IMR-90 (cell line): ENCODE results near the gene GNAI2. TPM values are rescaled to one million over a fixed set of nuclear protein-coding genes. Genes with fewer than 3 reads are reported as not detected.

Experiments used
- ATAC-seq: fragments of 200-7000 bp; cut with Tn5 transposase; 2 replicates; pipeline ENCODE4 v1.9.1; 2020; ENCODE audit warnings: low read depth, mild to moderate bottlenecking, moderate library complexity
- BruUV-seq: library from RNA; stranded (reverse); fragments of 400-500 nt; replicated peaks from 2 replicates; lab custom pipeline; 2021; lab: Mats Ljungman, UMichigan
- CTCF ChIA-PET: fragments of 300-600 bp; formaldehyde crosslinking; extraction: SDS; loops from one replicate; lab custom pipeline; 2021; ENCODE audit warnings: antibody characterized with exemption; lab: Yijun Ruan, JAX
- POLR2A ChIA-PET: fragments of 300-600 bp; sonication (Branson Sonifier 250); formaldehyde crosslinking; loops from one replicate; lab custom pipeline; 2022; ENCODE audit warnings: antibody characterized with exemption; ENCODE audit not compliant: unreplicated experiment; lab: Charles Lee
- DNase-seq: peaks from one replicate; pipeline ENCODE4 v3.0.0; 2013
- H2AFZ ChIP-seq: replicated peaks from 2 replicates; pipeline ENCODE3; 2013; ENCODE audit warnings: low read length, mild to moderate bottlenecking; ENCODE audit not compliant: poor library complexity
- H2AK5ac ChIP-seq: 2 replicates; pipeline ENCODE4 v1.6.1; 2013; ENCODE audit warnings: low read depth, low read length, inconsistent platforms
- H2AK9ac ChIP-seq: replicated peaks from 2 replicates; pipeline ENCODE3; 2013; ENCODE audit warnings: mild to moderate bottlenecking, low read depth, low read length, moderate library complexity; ENCODE audit not compliant: poor library complexity
- H2BK120ac ChIP-seq: 2 replicates; pipeline ENCODE4 v1.6.1; 2013; ENCODE audit warnings: low read depth, low read length, inconsistent platforms
- H2BK15ac ChIP-seq: 3 replicates; pipeline ENCODE4 v1.6.1; 2013; ENCODE audit warnings: low read depth, low read length, inconsistent platforms
- H2BK20ac ChIP-seq: 2 replicates; pipeline ENCODE4 v1.6.1; 2013; ENCODE audit warnings: low read depth, mild to moderate bottlenecking, inconsistent platforms, low read length, moderate library complexity
- H2BK5ac ChIP-seq: 2 replicates; pipeline ENCODE4 v1.6.1; 2013; ENCODE audit warnings: mild to moderate bottlenecking, low read depth, low read length, inconsistent platforms; ENCODE audit not compliant: poor library complexity, severe bottlenecking
- H3K14ac ChIP-seq: replicated peaks from 2 replicates; pipeline ENCODE4 v1.6.1; 2013; ENCODE audit warnings: low read depth, low read length, inconsistent platforms
- H3K18ac ChIP-seq: 2 replicates; pipeline ENCODE4 v1.6.1; 2013; ENCODE audit warnings: low read depth, low read length, control low read depth
- H3K23ac ChIP-seq: 2 replicates; pipeline ENCODE4 v1.6.1; 2013; ENCODE audit warnings: low read depth, low read length, inconsistent platforms
- H3K27ac ChIP-seq: 2 replicates; pipeline ENCODE4 v1.5.1; 2013; ENCODE audit warnings: mild to moderate bottlenecking, control low read depth, low read length; ENCODE audit not compliant: insufficient read depth
- H3K27me3 ChIP-seq: 2 replicates; pipeline ENCODE4 v1.6.1; 2013; ENCODE audit warnings: low read length; ENCODE audit not compliant: control insufficient read depth, insufficient read depth
- H3K36me3 ChIP-seq: 2 replicates; pipeline ENCODE4 v1.6.1; 2013; ENCODE audit warnings: low read length, mixed read lengths; ENCODE audit not compliant: control insufficient read depth, insufficient read depth
- H3K4ac ChIP-seq: 2 replicates; pipeline ENCODE4 v1.6.1; 2013; ENCODE audit warnings: low read depth, low read length, inconsistent platforms
- H3K4me1 ChIP-seq: 2 replicates; pipeline ENCODE4 v1.6.1; 2013; ENCODE audit warnings: low read length, mixed read lengths; ENCODE audit not compliant: control insufficient read depth, insufficient read depth
- H3K4me2 ChIP-seq: 2 replicates; pipeline ENCODE4 v1.6.1; 2013; ENCODE audit warnings: low read depth, mild to moderate bottlenecking, control low read depth, low read length, moderate library complexity
- H3K4me3 ChIP-seq: 2 replicates; pipeline ENCODE4 v1.5.1; 2013; ENCODE audit warnings: low read depth, mild to moderate bottlenecking, control low read depth, low read length, moderate library complexity; ENCODE audit not compliant: insufficient read depth
- H3K56ac ChIP-seq: 2 replicates; pipeline ENCODE4 v1.6.1; 2013; ENCODE audit warnings: low read length, inconsistent platforms; ENCODE audit not compliant: insufficient read depth; ENCODE audit errors: extremely low read depth
- H3K79me1 ChIP-seq, 2 experiments: 2 replicates each; pipeline ENCODE4 v1.6.1; 2013; ENCODE audit warnings: low read length in 2 of 2, inconsistent platforms in 1 of 2, low read depth in 1 of 2
- H3K9ac ChIP-seq: 2 replicates; pipeline ENCODE4 v1.6.1; 2013; ENCODE audit warnings: low read depth, low read length, control low read depth
- H3K9me1 ChIP-seq: 2 replicates; pipeline ENCODE4 v1.6.1; 2013; ENCODE audit warnings: low read length, inconsistent platforms; ENCODE audit not compliant: insufficient read depth
- H3K9me3 ChIP-seq: 2 replicates; pipeline ENCODE4 v1.6.1; 2013; ENCODE audit warnings: low read length; ENCODE audit not compliant: control insufficient read depth, insufficient read depth
- H4K20me1 ChIP-seq: 2 replicates; pipeline ENCODE4 v1.6.1; 2013; ENCODE audit warnings: low read length, inconsistent platforms; ENCODE audit not compliant: insufficient read depth
- H4K5ac ChIP-seq: 2 replicates; pipeline ENCODE4 v1.6.1; 2013; ENCODE audit warnings: mild to moderate bottlenecking, low read depth, low read length, control low read depth
- H4K8ac ChIP-seq, 2 experiments: 2 replicates each; pipeline ENCODE4 v1.6.1; 2013; ENCODE audit warnings: low read depth in 2 of 2, low read length in 2 of 2, control low read depth in 1 of 2, inconsistent platforms in 1 of 2
- H4K91ac ChIP-seq: 2 replicates; pipeline ENCODE4 v1.6.1; 2013; ENCODE audit warnings: low read depth, low read length, inconsistent platforms; ENCODE audit not compliant: insufficient read depth
- BHLHE40 ChIP-seq: fragments of 150-350 bp; IDR thresholded peaks from 2 replicates; pipeline ENCODE4 v1.6.1; 2016; ENCODE audit warnings: mild to moderate bottlenecking, low read depth, low read length
- CEBPB ChIP-seq: IDR thresholded peaks from 2 replicates; pipeline ENCODE4 v1.6.1; 2012; ENCODE audit warnings: low read depth, low read length, improper control_type of control experiment
- CHD1 ChIP-seq: IDR thresholded peaks from 2 replicates; pipeline ENCODE4 v1.6.1; 2012; ENCODE audit warnings: low read depth, low read length, improper control_type of control experiment
- MAZ ChIP-seq: IDR thresholded peaks from 2 replicates; pipeline ENCODE4 v1.6.1; 2012; ENCODE audit warnings: low read depth, mild to moderate bottlenecking, low read length, improper control_type of control experiment, moderate library complexity, borderline replicate concordance
- MXI1 ChIP-seq: IDR thresholded peaks from 2 replicates; pipeline ENCODE4 v1.6.1; 2012; ENCODE audit warnings: low read depth, mild to moderate bottlenecking, low read length, moderate library complexity, borderline replicate concordance
- NFE2L2 ChIP-seq: fragments of 150-350 bp; IDR thresholded peaks from 2 replicates; pipeline ENCODE4 v1.6.1; 2016; ENCODE audit warnings: low read depth, mild to moderate bottlenecking, low read length
- RFX5 ChIP-seq: IDR thresholded peaks from 2 replicates; pipeline ENCODE4 v1.8.0; 2012; ENCODE audit warnings: low read depth, mild to moderate bottlenecking, low read length, moderate library complexity
- SMC3 ChIP-seq: fragments of 150-350 bp; IDR thresholded peaks from 2 replicates; pipeline ENCODE4 v1.6.1; 2016; ENCODE audit warnings: low read depth, mild to moderate bottlenecking, antibody characterized with exemption, low read length, moderate library complexity
- whole genome bisulfite sequencing, 2 experiments: methylation state at CpG; one replicate each; pipeline versions ENCODE4 v1.1.5 to v1.1.7; 2013; ENCODE audit warnings: missing lambda C conversion rate in 2 of 2; ENCODE audit not compliant: insufficient read length in 1 of 2; ENCODE audit errors: extremely low coverage in 2 of 2; 5-methylcytosine and 5-hydroxymethylcytosine counted together
- dilution Hi-C: fragments of 300-500 bp; cut with HindIII; formaldehyde crosslinking; loops from one replicate; pipeline ENCODE4 v1.14.3; 2018; ENCODE audit warnings: low sequenced_read_pairs; ENCODE audit not compliant: unreplicated experiment
- in situ Hi-C: fragments of 300-500 bp; cut with MboI; formaldehyde crosslinking; loops from 3 replicates; pipeline ENCODE4 v1.14.3; 2019; ENCODE audit warnings: low sequenced_read_pairs, inconsistent platforms, mixed read lengths
- intact Hi-C: fragments of 100-400 bp; cut with micrococcal nuclease; formaldehyde crosslinking; loops from 2 replicates; pipeline ENCODE4 v1.10.0; 2022
- polyA plus RNA-seq, 3 experiments: library from polyadenylated mRNA; depleted of rRNA; stranded (reverse); fragments of >200 nt; gene quantifications; 2 replicates each; pipeline ENCODE4 v1.2.3, GENCODE V29; 2012; ENCODE audit warnings: low replicate concordance in 1 of 3
- total RNA-seq: library from RNA; depleted of rRNA; stranded (reverse); fragments of >200 nt; gene quantifications from 2 replicates; pipeline ENCODE4 v1.2.3, GENCODE V29; 2012
- TF ChIP-seq, protein P1 (sequence below): conservative IDR thresholded peaks from 2 replicates; pipeline ENCODE4 v1.5.1; 2012; ENCODE audit warnings: mild to moderate bottlenecking, low read depth, low read length, improper control_type of control experiment

The GNAI2 gene
- total and polyA plus RNA-seq, 2 of the 4 experiments (the other 2 are of a cell fraction) = 867 to 1,079 TPM

DNA sequence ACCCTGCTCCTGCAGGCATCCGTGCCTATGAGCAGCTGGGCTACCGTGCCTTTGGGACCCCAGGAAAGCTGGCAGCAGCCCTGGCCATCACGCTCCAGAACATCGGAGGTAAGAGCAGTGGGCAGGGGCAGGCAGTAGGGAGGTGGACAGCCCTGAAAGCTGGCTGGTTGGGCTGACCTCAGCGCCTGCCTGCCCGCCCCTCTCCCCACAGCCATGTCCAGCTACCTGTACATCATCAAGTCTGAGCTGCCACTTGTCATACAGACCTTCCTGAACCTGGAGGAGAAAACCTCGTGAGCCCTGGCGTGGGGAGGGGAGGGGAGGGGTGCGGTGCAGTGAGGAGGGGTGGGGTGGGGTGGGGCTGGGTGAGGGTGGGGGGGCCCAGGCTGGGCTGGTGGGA, 20.5 kb upstream of the GNAI2 start:
- H3K14ac ChIP-seq = no peak overlapping the region
- no peak overlapping the region for H4K5ac ChIP-seq
- peaks cover 2% of the 10 kb centered on the region; the same call in 1 of the 2 replicates for H3K4me1 ChIP-seq
- peaks cover 25% of the 10 kb centered on the region; the same call in 1 of the 2 replicates for H3K27me3 ChIP-seq
- H3K4ac ChIP-seq = no peak overlapping the region
- no peaks in the 10 kb centered on the region for H3K79me1 ChIP-seq
- no peak overlapping the region for H3K56ac ChIP-seq
- DNase-seq = no peak
- ATAC-seq = no peak
- dilution Hi-C loops = no loop called here
- H3K9me1 ChIP-seq = no peaks in the 10 kb centered on the region
- WGBS, 2 experiments = no CpG with 5 or more reads among the region's 9 CpGs
- H4K8ac ChIP-seq = no peak overlapping the region
- H2BK120ac ChIP-seq = no peak overlapping the region
- no peak overlapping the region for H2AFZ ChIP-seq
- H2BK20ac ChIP-seq = no peak overlapping the region
- no peak overlapping the region for H3K23ac ChIP-seq
- H3K4me3 ChIP-seq = no peak overlapping the region
- H3K9me3 ChIP-seq = no peaks in the 10 kb centered on the region
- no peak overlapping the region for H3K9ac ChIP-seq
- BruUV-seq = no TSS peak
- no peak overlapping the region for H3K18ac ChIP-seq
- intact Hi-C loops = no loop called here
- POLR2A ChIA-PET = no interaction called here
- CTCF ChIA-PET = interaction anchor here (1.4 kb wide), 1 partner anchor 11 kb away, joined by 4 read pairs; no protein-coding TSS in a partner anchor
- H2AK9ac ChIP-seq = no peak overlapping the region
- no peaks in the 10 kb centered on the region for H3K36me3 ChIP-seq
- H3K4me2 ChIP-seq = no peak overlapping the region
- in situ Hi-C loops = no loop called here
- no peak overlapping the region for H2AK5ac ChIP-seq
- H4K91ac ChIP-seq = no peak overlapping the region
- H2BK15ac ChIP-seq = no peak overlapping the region
- TF ChIP-seq, protein P1, sequence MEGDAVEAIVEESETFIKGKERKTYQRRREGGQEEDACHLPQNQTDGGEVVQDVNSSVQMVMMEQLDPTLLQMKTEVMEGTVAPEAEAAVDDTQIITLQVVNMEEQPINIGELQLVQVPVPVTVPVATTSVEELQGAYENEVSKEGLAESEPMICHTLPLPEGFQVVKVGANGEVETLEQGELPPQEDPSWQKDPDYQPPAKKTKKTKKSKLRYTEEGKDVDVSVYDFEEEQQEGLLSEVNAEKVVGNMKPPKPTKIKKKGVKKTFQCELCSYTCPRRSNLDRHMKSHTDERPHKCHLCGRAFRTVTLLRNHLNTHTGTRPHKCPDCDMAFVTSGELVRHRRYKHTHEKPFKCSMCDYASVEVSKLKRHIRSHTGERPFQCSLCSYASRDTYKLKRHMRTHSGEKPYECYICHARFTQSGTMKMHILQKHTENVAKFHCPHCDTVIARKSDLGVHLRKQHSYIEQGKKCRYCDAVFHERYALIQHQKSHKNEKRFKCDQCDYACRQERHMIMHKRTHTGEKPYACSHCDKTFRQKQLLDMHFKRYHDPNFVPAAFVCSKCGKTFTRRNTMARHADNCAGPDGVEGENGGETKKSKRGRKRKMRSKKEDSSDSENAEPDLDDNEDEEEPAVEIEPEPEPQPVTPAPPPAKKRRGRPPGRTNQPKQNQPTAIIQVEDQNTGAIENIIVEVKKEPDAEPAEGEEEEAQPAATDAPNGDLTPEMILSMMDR = no peak
- TF ChIP-seq MAZ (no peak), NFE2L2 (no peak), BHLHE40 (no peak), SMC3 (no peak), CEBPB (no peak), MXI1 (no peak), CHD1 (no peak), RFX5 (no peak)
- no peak overlapping the region for H3K27ac ChIP-seq
- H4K20me1 ChIP-seq = no peaks in the 10 kb centered on the region
- no peak overlapping the region for H2BK5ac ChIP-seq
